SK-N-SH treated with all-trans-retinoic acid at 6 μM for 48 hours (cell line): ENCODE measurements around the gene ATP6V0D1.

ENCODE experiments used
- ATAC-seq: fragments of 200-7000 bp; cut with Tn5 transposase; 3 replicates; pipeline ENCODE4 v1.9.1; 2020; ENCODE audit warnings: mild to moderate bottlenecking, moderate library complexity
- ARNTL ChIP-seq: fragments of 450-650 bp; formaldehyde crosslinking; IDR thresholded peaks from 2 replicates; pipeline ENCODE4 v1.5.0; 2020; ENCODE audit warnings: low read depth, mild to moderate bottlenecking, moderate library complexity, borderline replicate concordance
- CREB5 ChIP-seq: fragments of 250-450 bp; sonication (Bioruptor Pico); IDR thresholded peaks from 2 replicates; pipeline ENCODE4 v1.5.1; 2020; ENCODE audit warnings: low read depth, mild to moderate bottlenecking, moderate library complexity
- CSDC2 ChIP-seq: fragments of 250-450 bp; sonication (Bioruptor Pico); IDR thresholded peaks from 2 replicates; pipeline ENCODE4 v1.5.0; 2020; ENCODE audit warnings: mild to moderate bottlenecking, moderate library complexity
- CSRNP3 ChIP-seq: fragments of 250-450 bp; sonication (Bioruptor Pico); IDR thresholded peaks from 2 replicates; pipeline ENCODE4 v1.5.1; 2021; ENCODE audit warnings: mild to moderate bottlenecking, moderate library complexity
- ESRRG ChIP-seq: fragments of 250-450 bp; sonication (Bioruptor Pico); IDR thresholded peaks from 2 replicates; pipeline ENCODE4 v1.6.1; 2021; ENCODE audit warnings: mild to moderate bottlenecking
- ISL1 ChIP-seq: fragments of 250-450 bp; sonication (Bioruptor Pico); IDR thresholded peaks from 2 replicates; pipeline ENCODE4 v2.1.2; 2022; ENCODE audit warnings: mild to moderate bottlenecking, moderate library complexity
- OSR1 ChIP-seq: fragments of 250-450 bp; sonication (Bioruptor Pico); IDR thresholded peaks from 2 replicates; pipeline ENCODE4 v1.8.0; 2022; ENCODE audit warnings: moderate library complexity, mild to moderate bottlenecking, inconsistent platforms
- PATZ1 ChIP-seq: fragments of 250-450 bp; sonication (Bioruptor Pico); IDR thresholded peaks from 2 replicates; pipeline ENCODE4 v1.8.0; 2020; ENCODE audit warnings: mild to moderate bottlenecking, moderate library complexity, borderline replicate concordance
- PPARA ChIP-seq: fragments of 250-450 bp; sonication (Bioruptor Pico); IDR thresholded peaks from 2 replicates; pipeline ENCODE4 v1.5.0; 2020; ENCODE audit warnings: mild to moderate bottlenecking, borderline replicate concordance
- TOX ChIP-seq: fragments of 250-450 bp; sonication (Bioruptor Pico); IDR thresholded peaks from 2 replicates; pipeline ENCODE4 v1.8.0; 2021; ENCODE audit warnings: mild to moderate bottlenecking, moderate library complexity, borderline replicate concordance
- TSHZ2 ChIP-seq: fragments of 250-450 bp; sonication (Bioruptor Pico); IDR thresholded peaks from 2 replicates; pipeline ENCODE4 v1.5.0; 2020; ENCODE audit warnings: mild to moderate bottlenecking, moderate library complexity
- ZC3H10 ChIP-seq: fragments of 250-450 bp; sonication (Bioruptor Pico); IDR thresholded peaks from 2 replicates; pipeline ENCODE4 v1.5.1; 2021; ENCODE audit warnings: mild to moderate bottlenecking, moderate library complexity
- ZFP3 ChIP-seq: fragments of 250-450 bp; sonication (Bioruptor Pico); IDR thresholded peaks from 2 replicates; pipeline ENCODE4 v1.5.0; 2020; ENCODE audit warnings: mild to moderate bottlenecking, moderate library complexity
- ZFP30 ChIP-seq: fragments of 450-650 bp; formaldehyde crosslinking; IDR thresholded peaks from 2 replicates; pipeline ENCODE4 v1.5.0; 2022; ENCODE audit warnings: mild to moderate bottlenecking, moderate library complexity
- ZNF565 ChIP-seq: fragments of 450-650 bp; formaldehyde crosslinking; conservative IDR thresholded peaks from 2 replicates; pipeline ENCODE4 v1.5.0; 2020; ENCODE audit warnings: low read depth, mild to moderate bottlenecking, moderate library complexity
- ZNF8 ChIP-seq: fragments of 450-650 bp; formaldehyde crosslinking; IDR thresholded peaks from 2 replicates; pipeline ENCODE4 v1.5.0; 2020; ENCODE audit warnings: mild to moderate bottlenecking, moderate library complexity
- TF ChIP-seq, protein P1 (sequence below): fragments of 250-450 bp; sonication (Bioruptor Pico); IDR thresholded peaks from 2 replicates; pipeline ENCODE4 v1.8.0; 2021; ENCODE audit warnings: low read depth, mild to moderate bottlenecking, moderate library complexity, borderline replicate concordance

Gene ATP6V0D1

GRCh38 chr16:67446968-67447507 is 33.9 kb downstream of the ATP6V0D1 start:
- TF ChIP-seq ARNTL (CRISPR knock-in tag) (no peak), PPARA (CRISPR knock-in tag) (no peak), CSDC2 (CRISPR knock-in tag) (no peak), ESRRG (CRISPR knock-in tag) (no peak), TSHZ2 (CRISPR knock-in tag) (no peak), TOX (CRISPR knock-in tag) (no peak), OSR1 (no peak), PATZ1 (CRISPR knock-in tag) (no peak), ZNF565 (CRISPR knock-in tag) (no peak)
- TF ChIP-seq, protein P1, sequence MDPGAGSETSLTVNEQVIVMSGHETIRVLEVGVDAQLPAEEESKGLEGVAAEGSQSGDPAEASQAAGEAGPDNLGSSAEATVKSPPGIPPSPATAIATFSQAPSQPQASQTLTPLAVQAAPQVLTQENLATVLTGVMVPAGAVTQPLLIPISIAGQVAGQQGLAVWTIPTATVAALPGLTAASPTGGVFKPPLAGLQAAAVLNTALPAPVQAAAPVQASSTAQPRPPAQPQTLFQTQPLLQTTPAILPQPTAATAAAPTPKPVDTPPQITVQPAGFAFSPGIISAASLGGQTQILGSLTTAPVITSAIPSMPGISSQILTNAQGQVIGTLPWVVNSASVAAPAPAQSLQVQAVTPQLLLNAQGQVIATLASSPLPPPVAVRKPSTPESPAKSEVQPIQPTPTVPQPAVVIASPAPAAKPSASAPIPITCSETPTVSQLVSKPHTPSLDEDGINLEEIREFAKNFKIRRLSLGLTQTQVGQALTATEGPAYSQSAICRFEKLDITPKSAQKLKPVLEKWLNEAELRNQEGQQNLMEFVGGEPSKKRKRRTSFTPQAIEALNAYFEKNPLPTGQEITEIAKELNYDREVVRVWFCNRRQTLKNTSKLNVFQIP (CRISPR knock-in tag) = no peak
- ATAC-seq = no peak

GRCh38 chr16:67445913-67446907 is 34.7 kb downstream of the ATP6V0D1 start:
- ATAC-seq = peak; percentile 31
- TF ChIP-seq ZNF8 (CRISPR knock-in tag) (no peak), CSDC2 (CRISPR knock-in tag) (no peak), ZFP3 (CRISPR knock-in tag) (no peak)
- TF ChIP-seq, protein P1 (CRISPR knock-in tag) = no peak

- TF ChIP-seq CSRNP3 (CRISPR knock-in tag) (no peak), CREB5 (no peak)
- peak; percentile 11 for ATAC-seq
These were observed 35.5 kb downstream of the ATP6V0D1 start for GRCh38 chr16:67445441-67445912.

DNA sequence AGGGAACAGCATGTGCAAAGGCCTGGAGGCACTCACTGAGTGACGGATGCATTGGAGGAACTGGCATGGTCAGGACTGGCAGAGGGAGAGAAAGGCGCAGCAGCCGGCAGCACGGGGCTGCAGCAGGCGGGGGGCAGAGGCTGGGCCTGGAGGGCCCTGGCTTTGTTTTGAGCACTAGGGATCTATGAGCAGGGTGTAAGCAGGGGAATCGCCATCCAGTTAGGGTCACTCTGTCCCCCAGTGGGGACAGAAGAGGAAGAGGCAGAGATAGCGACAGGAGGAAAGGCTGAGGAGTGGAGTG is 35.9 kb downstream of the ATP6V0D1 start:
- no peak for ATAC-seq
- TF ChIP-seq ZFP30 (CRISPR knock-in tag) = no peak
- TF ChIP-seq PATZ1 (CRISPR knock-in tag) = no peak
- no peak for TF ChIP-seq ISL1 (CRISPR knock-in tag)
- no peak for TF ChIP-seq ZNF8 (CRISPR knock-in tag)
- no peak for TF ChIP-seq CSRNP3 (CRISPR knock-in tag)
- no peak for TF ChIP-seq ZFP3 (CRISPR knock-in tag)
- TF ChIP-seq CREB5 = no peak
- TF ChIP-seq ZNF565 (CRISPR knock-in tag) = no peak
- no peak for TF ChIP-seq ZC3H10
